Keratinocyte (primary cell): ENCODE data around the gene GARRE1.

ENCODE experiments used
- EZH2 ChIP-seq: IDR thresholded peaks from one replicate; pipeline ENCODE4 v1.6.1; 2012; ENCODE audit warnings: inconsistent platforms, mild to moderate bottlenecking, low read length, moderate library complexity
- TF ChIP-seq, protein P1 (sequence below), 3 experiments: IDR thresholded peaks in 1 of 3; conservative IDR thresholded peaks in 1 of 3; optimal IDR thresholded peaks in 1 of 3; 2 replicates in 2 of 3; 3 replicates in 1 of 3; pipeline versions ENCODE3 to v1.5.1; 2011; ENCODE audit warnings: low read length in 3 of 3, mild to moderate bottlenecking in 3 of 3, moderate library complexity in 2 of 3, control low read depth in 1 of 3, inconsistent platforms in 1 of 3; ENCODE audit not compliant: insufficient read depth in 2 of 3; ENCODE audit errors: extremely low read depth in 1 of 3

DNA sequence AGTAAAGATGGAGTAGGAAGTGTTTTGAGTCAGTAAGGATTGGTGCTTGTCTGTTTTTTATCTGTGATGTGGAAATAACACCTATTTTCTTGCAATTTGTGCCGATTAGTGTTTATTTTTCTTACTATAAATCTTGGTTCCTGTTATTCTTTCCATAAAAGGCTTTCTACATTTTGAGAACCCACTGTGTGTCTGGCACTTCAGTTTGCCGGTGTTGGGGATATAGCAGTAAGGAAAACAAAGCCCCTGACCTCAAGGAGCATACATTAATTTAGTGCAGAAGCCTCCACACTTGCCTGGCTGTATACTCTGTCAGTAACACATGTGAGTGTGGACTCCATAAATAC lies 35.6 kb upstream of the GARRE1 start:
- TF ChIP-seq, protein P1, sequence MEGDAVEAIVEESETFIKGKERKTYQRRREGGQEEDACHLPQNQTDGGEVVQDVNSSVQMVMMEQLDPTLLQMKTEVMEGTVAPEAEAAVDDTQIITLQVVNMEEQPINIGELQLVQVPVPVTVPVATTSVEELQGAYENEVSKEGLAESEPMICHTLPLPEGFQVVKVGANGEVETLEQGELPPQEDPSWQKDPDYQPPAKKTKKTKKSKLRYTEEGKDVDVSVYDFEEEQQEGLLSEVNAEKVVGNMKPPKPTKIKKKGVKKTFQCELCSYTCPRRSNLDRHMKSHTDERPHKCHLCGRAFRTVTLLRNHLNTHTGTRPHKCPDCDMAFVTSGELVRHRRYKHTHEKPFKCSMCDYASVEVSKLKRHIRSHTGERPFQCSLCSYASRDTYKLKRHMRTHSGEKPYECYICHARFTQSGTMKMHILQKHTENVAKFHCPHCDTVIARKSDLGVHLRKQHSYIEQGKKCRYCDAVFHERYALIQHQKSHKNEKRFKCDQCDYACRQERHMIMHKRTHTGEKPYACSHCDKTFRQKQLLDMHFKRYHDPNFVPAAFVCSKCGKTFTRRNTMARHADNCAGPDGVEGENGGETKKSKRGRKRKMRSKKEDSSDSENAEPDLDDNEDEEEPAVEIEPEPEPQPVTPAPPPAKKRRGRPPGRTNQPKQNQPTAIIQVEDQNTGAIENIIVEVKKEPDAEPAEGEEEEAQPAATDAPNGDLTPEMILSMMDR (optimal IDR thresholded peaks at IDR 0.05 in 1 of 3, IDR thresholded peaks at IDR 0.05 in 1 of 3, conservative IDR thresholded peaks at IDR 0.05 in 1 of 3; ENCODE audit: extremely low read depth in 1 of 3, insufficient read depth in 2 of 3, low read length in 3 of 3), result no peak
- no peak for TF ChIP-seq EZH2
